Measurements from ENCODE around the gene GRM2.

DNA sequence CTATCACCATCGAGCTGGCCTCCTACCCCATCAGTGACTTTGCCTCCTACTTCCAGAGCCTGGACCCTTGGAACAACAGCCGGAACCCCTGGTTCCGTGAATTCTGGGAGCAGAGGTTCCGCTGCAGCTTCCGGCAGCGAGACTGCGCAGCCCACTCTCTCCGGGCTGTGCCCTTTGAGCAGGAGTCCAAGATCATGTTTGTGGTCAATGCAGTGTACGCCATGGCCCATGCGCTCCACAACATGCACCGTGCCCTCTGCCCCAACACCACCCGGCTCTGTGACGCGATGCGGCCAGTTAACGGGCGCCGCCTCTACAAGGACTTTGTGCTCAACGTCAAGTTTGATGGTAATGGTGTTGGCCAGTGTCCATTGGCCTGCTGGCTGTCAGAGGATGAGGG lies 6.1 kb downstream of the GRM2 start:
- TF ChIP-seq EP300 (IDR thresholded peaks at IDR 0.05) (no peak), POLR2A (IDR thresholded peaks at IDR 0.05) (no peak)
- TF ChIP-seq, protein P1, sequence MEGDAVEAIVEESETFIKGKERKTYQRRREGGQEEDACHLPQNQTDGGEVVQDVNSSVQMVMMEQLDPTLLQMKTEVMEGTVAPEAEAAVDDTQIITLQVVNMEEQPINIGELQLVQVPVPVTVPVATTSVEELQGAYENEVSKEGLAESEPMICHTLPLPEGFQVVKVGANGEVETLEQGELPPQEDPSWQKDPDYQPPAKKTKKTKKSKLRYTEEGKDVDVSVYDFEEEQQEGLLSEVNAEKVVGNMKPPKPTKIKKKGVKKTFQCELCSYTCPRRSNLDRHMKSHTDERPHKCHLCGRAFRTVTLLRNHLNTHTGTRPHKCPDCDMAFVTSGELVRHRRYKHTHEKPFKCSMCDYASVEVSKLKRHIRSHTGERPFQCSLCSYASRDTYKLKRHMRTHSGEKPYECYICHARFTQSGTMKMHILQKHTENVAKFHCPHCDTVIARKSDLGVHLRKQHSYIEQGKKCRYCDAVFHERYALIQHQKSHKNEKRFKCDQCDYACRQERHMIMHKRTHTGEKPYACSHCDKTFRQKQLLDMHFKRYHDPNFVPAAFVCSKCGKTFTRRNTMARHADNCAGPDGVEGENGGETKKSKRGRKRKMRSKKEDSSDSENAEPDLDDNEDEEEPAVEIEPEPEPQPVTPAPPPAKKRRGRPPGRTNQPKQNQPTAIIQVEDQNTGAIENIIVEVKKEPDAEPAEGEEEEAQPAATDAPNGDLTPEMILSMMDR (IDR thresholded peaks at IDR 0.05): no peak
